DND-41 (cell line): ENCODE results near the gene MS4A15.

ENCODE experiments used
- CTCF ChIP-seq: IDR thresholded peaks from 2 replicates; pipeline ENCODE4 v1.5.1; 2012; ENCODE audit warnings: borderline replicate concordance, low read length, moderate library complexity, mild to moderate bottlenecking; ENCODE audit not compliant: poor library complexity, severe bottlenecking; ENCODE audit errors: extremely low read depth
- EZH2 ChIP-seq: IDR thresholded peaks from 3 replicates; pipeline ENCODE4 v1.6.1; 2012; ENCODE audit warnings: borderline replicate concordance, low read depth, mild to moderate bottlenecking, moderate library complexity, low read length, inconsistent platforms; ENCODE audit not compliant: severe bottlenecking

- TF ChIP-seq EZH2, result no peak
- no peak for TF ChIP-seq CTCF
These were observed 14.5 kb downstream of the MS4A15 start for GRCh38 chr11:60771146-60771545.
